HepG2 (cell line): ENCODE data around the gene CACNA1H. TPM values are rescaled to one million over a fixed set of nuclear protein-coding genes. Genes with fewer than 3 reads are reported as not detected.

Experiments used
- BATF2 ChIP-seq: sonication (generic); formaldehyde crosslinking; IDR thresholded peaks from 2 replicates; pipeline ENCODE4 v1.8.0; 2022; ENCODE audit warnings: mild to moderate bottlenecking, missing genetic modification reagents, moderate library complexity
- BRCA1 ChIP-seq: sonication (generic); formaldehyde crosslinking; IDR thresholded peaks from 2 replicates; pipeline ENCODE4 v1.4.0; 2020; ENCODE audit warnings: missing genetic modification reagents
- DMTF1 ChIP-seq: sonication (generic); formaldehyde crosslinking; IDR thresholded peaks from 2 replicates; pipeline ENCODE4 v1.4.0; 2020; ENCODE audit warnings: mild to moderate bottlenecking, missing genetic modification reagents
- FOXO1 ChIP-seq: sonication (generic); formaldehyde crosslinking; IDR thresholded peaks from 2 replicates; pipeline ENCODE4 v1.4.0; 2020; ENCODE audit warnings: missing genetic modification reagents
- HCFC1 ChIP-seq: fragments of 150-350 bp; IDR thresholded peaks from 2 replicates; pipeline ENCODE4 v1.6.1; 2014; ENCODE audit warnings: low read depth, low read length
- HMGA1 ChIP-seq: sonication (generic); formaldehyde crosslinking; conservative IDR thresholded peaks from 2 replicates; pipeline ENCODE4 v1.4.0; 2020; ENCODE audit warnings: missing genetic modification reagents
- IRF9 ChIP-seq: sonication (generic); formaldehyde crosslinking; IDR thresholded peaks from 2 replicates; pipeline ENCODE4 v1.8.0; 2022; ENCODE audit warnings: missing genetic modification reagents, mild to moderate bottlenecking, borderline replicate concordance
- KLF9 ChIP-seq: IDR thresholded peaks from 2 replicates; pipeline ENCODE4 v1.6.1; 2016; ENCODE audit warnings: low read depth
- NFIB ChIP-seq: sonication (generic); formaldehyde crosslinking; IDR thresholded peaks from 2 replicates; pipeline ENCODE4 v1.9.0; 2021; ENCODE audit warnings: missing genetic modification reagents, mild to moderate bottlenecking, borderline replicate concordance
- NFRKB ChIP-seq: fragments of 450-650 bp; IDR thresholded peaks from 2 replicates; pipeline ENCODE4 v1.6.1; 2017
- NFYB ChIP-seq: sonication (generic); formaldehyde crosslinking; IDR thresholded peaks from 2 replicates; pipeline ENCODE4 v1.4.0; 2020; ENCODE audit warnings: missing genetic modification reagents
- THRA ChIP-seq: sonication (generic); formaldehyde crosslinking; IDR thresholded peaks from 2 replicates; pipeline ENCODE4 v1.4.0; 2020; ENCODE audit warnings: missing genetic modification reagents, borderline replicate concordance
- ZBTB39 ChIP-seq: sonication (generic); formaldehyde crosslinking; IDR thresholded peaks from 2 replicates; pipeline ENCODE4 v1.5.0; 2020; ENCODE audit warnings: missing genetic modification reagents
- ZBTB8A ChIP-seq: sonication (generic); formaldehyde crosslinking; IDR thresholded peaks from 2 replicates; pipeline ENCODE4 v1.4.0; 2020; ENCODE audit warnings: mild to moderate bottlenecking, low read depth, missing genetic modification reagents, borderline replicate concordance
- ZGPAT ChIP-seq: IDR thresholded peaks from 2 replicates; pipeline ENCODE4 v1.6.1; 2016; ENCODE audit warnings: mild to moderate bottlenecking
- ZIK1 ChIP-seq: sonication (generic); formaldehyde crosslinking; IDR thresholded peaks from 2 replicates; pipeline ENCODE4 v1.5.0; 2020; ENCODE audit warnings: mild to moderate bottlenecking, low read depth, missing genetic modification reagents, borderline replicate concordance
- ZNF367 ChIP-seq: sonication (generic); formaldehyde crosslinking; IDR thresholded peaks from 2 replicates; pipeline ENCODE4 v1.4.0; 2020; ENCODE audit warnings: missing genetic modification reagents, borderline replicate concordance
- ZNF383 ChIP-seq: sonication (generic); formaldehyde crosslinking; IDR thresholded peaks from 2 replicates; pipeline ENCODE4 v1.4.0; 2020; ENCODE audit warnings: missing genetic modification reagents, mild to moderate bottlenecking, borderline replicate concordance
- ZNF598 ChIP-seq: sonication (generic); formaldehyde crosslinking; IDR thresholded peaks from 2 replicates; pipeline ENCODE4 v1.5.1; 2020; ENCODE audit warnings: mild to moderate bottlenecking, missing genetic modification reagents, borderline replicate concordance
- ZNF746 ChIP-seq: sonication (generic); formaldehyde crosslinking; IDR thresholded peaks from 2 replicates; pipeline ENCODE4 v1.8.0; 2022; ENCODE audit warnings: mild to moderate bottlenecking, missing genetic modification reagents
- ZNF773 ChIP-seq: sonication (generic); formaldehyde crosslinking; IDR thresholded peaks from 2 replicates; pipeline ENCODE4 v1.4.0; 2020; ENCODE audit warnings: missing genetic modification reagents, borderline replicate concordance
- ZSCAN21 ChIP-seq: sonication (generic); formaldehyde crosslinking; IDR thresholded peaks from 2 replicates; pipeline ENCODE4 v1.8.0; 2022; ENCODE audit warnings: mild to moderate bottlenecking, missing genetic modification reagents, moderate library complexity, borderline replicate concordance
- ZSCAN9 ChIP-seq: IDR thresholded peaks from 2 replicates; pipeline ENCODE4 v1.6.1; 2016; ENCODE audit warnings: borderline replicate concordance
- polyA plus RNA-seq, 8 experiments: library from polyadenylated mRNA; depleted of rRNA in 3 of 8; stranded (reverse) in 7 of 8; unstranded in 1 of 8; fragments of >200 nt; fragmentation: Illumina TruSeq in 4 of 8; extraction: Trizol in 4 of 8; gene quantifications; 2 replicates each; pipeline versions ENCODE4 v1.2.1 to v1.2.3, GENCODE V29; 2011 to 2016; ENCODE audit warnings: low read depth in 4 of 8, missing spikeins in 1 of 8, mixed read lengths in 1 of 8; ENCODE audit not compliant: insufficient read depth in 1 of 8
- total RNA-seq, 5 experiments: library from RNA; depleted of rRNA; stranded (reverse); fragments of >200 nt; fragmentation: Illumina TruSeq; extraction: Trizol; gene quantifications; 2 replicates each; pipeline ENCODE4 v1.2.3, GENCODE V29; 2016; ENCODE audit warnings: low read depth in 1 of 5

The CACNA1H gene
- total and polyA plus RNA-seq, 2 of the 13 experiments (the other 11 are each of a cell fraction or from before 2014, with no cell fraction given), result 0.40 to 1.8 TPM

GRCh38 chr16:1137604-1138003 is 15.3 kb upstream of the CACNA1H start (continued):
- TF ChIP-seq IRF9 (CRISPR knock-in tag) (no peak; the same call in 1 of the 2 replicates), ZNF598 (CRISPR knock-in tag) (no peak), NFYB (no peak), ZBTB39 (CRISPR knock-in tag) (no peak), KLF9 (CRISPR knock-in tag) (no peak), ZNF746 (no peak; the same call in 1 of the 2 replicates), ZBTB8A (no peak), ZGPAT (peak; percentile 68), THRA (CRISPR knock-in tag) (no peak), DMTF1 (no peak), FOXO1 (peak; percentile 55; the same call in 1 of the 2 replicates), HMGA1 (no peak), HCFC1 (no peak), ZNF383 (CRISPR knock-in tag) (no peak), ZNF773 (CRISPR knock-in tag) (no peak), NFIB (CRISPR knock-in tag) (no peak), ZSCAN9 (CRISPR knock-in tag) (no peak; the same call in 1 of the 2 replicates), ZIK1 (CRISPR knock-in tag) (no peak), BRCA1 (CRISPR knock-in tag) (no peak), ZSCAN21 (CRISPR knock-in tag) (0 out of 2 replicates have a peak, but pooled peaks have one; percentile 26), NFRKB (no peak), ZNF367 (no peak), BATF2 (CRISPR knock-in tag) (no peak)
